ENCODE results near the gene PGLYRP2. TPM values are rescaled to one million over a fixed set of nuclear protein-coding genes. Genes with fewer than 3 reads are reported as not detected.

Gene PGLYRP2
- total and polyA plus RNA-seq, 2 donors (not counting 3 experiments of a cell fraction or from before 2014, with no cell fraction given) = 0.03 to 0.18 TPM

DNA sequence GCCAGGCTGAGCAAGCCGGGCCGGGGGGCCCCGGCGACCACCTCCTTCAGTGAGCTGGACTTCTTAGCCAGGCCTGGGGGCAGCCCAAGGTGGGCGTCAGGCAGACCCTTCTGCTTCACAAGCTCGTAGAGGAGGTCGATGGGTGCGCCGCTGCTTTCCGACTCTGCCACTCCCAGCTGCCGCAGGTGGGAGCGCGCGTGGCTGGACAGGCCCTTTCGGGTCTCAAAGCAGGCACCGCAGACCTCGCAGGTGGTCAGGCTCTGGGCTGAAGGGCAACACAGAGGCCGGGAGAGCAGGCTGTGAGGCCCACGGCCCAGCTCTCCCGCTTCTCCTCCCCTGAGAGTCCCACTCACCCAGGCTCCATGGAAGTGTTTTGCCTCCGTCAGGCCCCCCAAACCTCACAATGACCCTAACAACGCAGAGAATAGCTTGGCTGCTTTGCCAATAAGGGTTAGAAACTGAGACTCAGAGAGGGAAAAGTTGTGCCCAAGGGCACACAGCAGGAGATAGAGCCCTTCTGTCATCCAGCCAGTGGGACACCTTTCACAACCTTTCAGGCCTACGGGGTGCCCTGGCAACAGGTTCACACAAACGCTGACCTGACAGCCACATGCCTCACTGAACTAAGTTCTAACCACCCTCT, 49.4 kb downstream of the PGLYRP2 start:
- H3K4me1 ChIP-seq (ENCODE audit: control insufficient read depth, extremely low read depth, insufficient read depth, low read length) = peaks cover 12% of the 10 kb centered on the region
- TF ChIP-seq FOS (IDR thresholded peaks at IDR 0.05; ENCODE audit: borderline replicate concordance, insufficient read depth, low read length) = no peak
- no peak overlapping the region for H3K4me3 ChIP-seq (replicated peaks in 1 of 3; ENCODE audit: insufficient read depth in 1 of 3, low read depth in 1 of 3, low read length in 3 of 3)
- no peaks in the 10 kb centered on the region for H4K20me1 ChIP-seq (replicated peaks; ENCODE audit: control insufficient read depth, extremely low read depth, insufficient read depth, low read length)
- H3K4me2 ChIP-seq (ENCODE audit: insufficient read depth, low read length) = no peak overlapping the region
- H3K9me3 ChIP-seq (replicated peaks; ENCODE audit: control insufficient read depth, insufficient read depth, low read length) = no peaks in the 10 kb centered on the region
- CTCF ChIA-PET = interaction anchor here (1.4 to 3.6 kb wide), 2 partner anchors 11 to 126 kb away, joined by 4 to 24 read pairs; partner anchors contain the start of gene AKAP8L
- H3K27ac ChIP-seq (ENCODE audit: insufficient read depth, low read depth, low read length) = no peak overlapping the region
- BruUV-seq (replicated peaks) = no TSS peak
- dilution Hi-C loops (cut with MboI; ENCODE audit: extremely low pct_ligation_motif_present, low sequenced_read_pairs) = no loop called here
- no peaks in the 10 kb centered on the region for H3K9me1 ChIP-seq (replicated peaks; ENCODE audit: control insufficient read depth, extremely low read depth, insufficient read depth, low read length)
- no peak overlapping the region for H3K9ac ChIP-seq (replicated peaks; ENCODE audit: extremely low read depth, insufficient read depth, low read length)
- H3K27me3 ChIP-seq (ENCODE audit: control insufficient read depth in 2 of 2, insufficient read depth in 2 of 2, low read length in 2 of 2) = no peaks in the 10 kb centered on the region
- intact Hi-C loops (cut with micrococcal nuclease) = no loop called here
- POLR2A ChIA-PET = no interaction called here
- H2AFZ ChIP-seq (ENCODE audit: low read depth, low read length) = no peak overlapping the region
- H3K36me3 ChIP-seq (ENCODE audit: control insufficient read depth in 2 of 2, extremely low read depth in 1 of 2, insufficient read depth in 2 of 2, low read length in 2 of 2) = peaks cover 5 to 36% of the 10 kb centered on the region in 2 experiments
- DNase-seq (ENCODE audit: low read depth, low spot score) = no peak
- FAIRE-seq = no peak
- H3K79me2 ChIP-seq (ENCODE audit: control insufficient read depth, insufficient read depth, low read length) = peaks cover 46% of the 10 kb centered on the region

DNA sequence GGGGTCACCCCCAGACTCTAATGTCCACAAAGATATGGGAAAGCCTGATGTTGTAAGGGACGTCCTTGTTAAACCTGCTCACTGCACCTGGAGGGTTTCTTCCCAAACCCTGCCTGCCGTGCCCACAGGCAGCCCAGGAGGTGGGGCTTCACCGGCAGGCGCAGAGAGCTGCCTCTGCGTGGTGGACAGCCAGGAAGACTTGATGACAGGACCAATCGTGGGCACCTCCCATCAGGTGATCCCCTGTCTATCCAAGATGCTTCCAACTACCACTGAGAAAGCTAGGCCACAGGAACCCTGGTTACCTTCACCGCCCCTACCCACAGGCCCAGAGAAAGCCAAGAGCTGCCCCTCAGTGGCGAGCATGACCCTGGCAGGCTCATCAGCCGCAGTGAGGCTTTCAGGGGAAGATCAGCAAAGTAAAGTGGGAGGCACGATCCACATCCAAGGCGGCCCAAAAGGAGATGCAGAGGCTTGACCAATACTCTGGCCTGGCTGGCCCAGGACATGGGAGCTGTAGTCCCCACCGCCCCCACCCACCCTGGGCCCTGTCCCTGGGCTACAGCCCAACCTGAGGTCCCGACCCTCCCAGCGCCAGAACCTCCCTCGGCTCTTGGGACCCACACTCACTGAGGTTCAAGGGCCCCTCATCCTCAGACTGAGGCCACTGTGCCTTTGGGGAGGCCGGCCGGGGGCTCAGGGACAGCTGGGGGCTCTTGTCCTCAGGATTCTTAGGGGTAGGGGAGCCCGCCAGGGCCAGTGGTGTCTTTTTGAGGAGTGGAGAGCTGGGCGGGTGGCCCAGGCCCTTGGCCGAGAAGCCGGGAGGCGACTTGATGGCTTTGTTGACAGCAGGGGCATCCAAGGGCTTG, 50.1 kb downstream of the PGLYRP2 start:
- Histone ChIP-seq H3K36me3 (ENCODE audit: control insufficient read depth in 2 of 2, extremely low read depth in 1 of 2, insufficient read depth in 2 of 2, low read length in 2 of 2) (peaks cover 10 to 42% of the 10 kb centered on the region in 2 experiments), H3K27me3 (ENCODE audit: control insufficient read depth in 2 of 2, insufficient read depth in 2 of 2, low read length in 2 of 2) (no peaks in the 10 kb centered on the region), H3K79me2 (ENCODE audit: control insufficient read depth, insufficient read depth, low read length) (peaks cover 46% of the 10 kb centered on the region), H3K9me1 (replicated peaks; ENCODE audit: control insufficient read depth, extremely low read depth, insufficient read depth, low read length) (no peaks in the 10 kb centered on the region), H3K27ac (ENCODE audit: insufficient read depth, low read depth, low read length) (no peak overlapping the region), H4K20me1 (replicated peaks; ENCODE audit: control insufficient read depth, extremely low read depth, insufficient read depth, low read length) (no peaks in the 10 kb centered on the region), H3K4me3 (replicated peaks in 1 of 3; ENCODE audit: insufficient read depth in 1 of 3, low read depth in 1 of 3, low read length in 3 of 3) (no peak overlapping the region), H3K4me1 (ENCODE audit: control insufficient read depth, extremely low read depth, insufficient read depth, low read length) (peaks cover 12% of the 10 kb centered on the region), H3K4me2 (ENCODE audit: insufficient read depth, low read length) (no peak overlapping the region), H3K9me3 (replicated peaks; ENCODE audit: control insufficient read depth, insufficient read depth, low read length) (no peaks in the 10 kb centered on the region), H3K9ac (replicated peaks; ENCODE audit: extremely low read depth, insufficient read depth, low read length) (no peak overlapping the region), H2AFZ (ENCODE audit: low read depth, low read length) (no peak overlapping the region)
- FAIRE-seq = no peak
- DNase-seq (ENCODE audit: low read depth, low spot score) = no peak
- POLR2A ChIA-PET = no interaction called here
- dilution Hi-C loops (cut with MboI; ENCODE audit: extremely low pct_ligation_motif_present, low sequenced_read_pairs) = no loop called here
- CTCF ChIA-PET = interaction anchor here (1.4 to 2.1 kb wide), 2 partner anchors 10 to 127 kb away, joined by 4 to 13 read pairs; partner anchors contain the start of gene AKAP8L
- no TSS peak for BruUV-seq (replicated peaks)
- no peak for TF ChIP-seq POLR2A (IDR thresholded peaks at IDR 0.05; ENCODE audit: low read depth, low read length)
- TF ChIP-seq POLR2AphosphoS5 (IDR thresholded peaks at IDR 0.05; ENCODE audit: insufficient read depth, low read depth, low read length) = no peak
- TF ChIP-seq, protein P1, sequence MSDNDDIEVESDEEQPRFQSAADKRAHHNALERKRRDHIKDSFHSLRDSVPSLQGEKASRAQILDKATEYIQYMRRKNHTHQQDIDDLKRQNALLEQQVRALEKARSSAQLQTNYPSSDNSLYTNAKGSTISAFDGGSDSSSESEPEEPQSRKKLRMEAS (IDR thresholded peaks at IDR 0.05; ENCODE audit: insufficient read depth, insufficient read length) = no peak
- TF ChIP-seq, protein P2, sequence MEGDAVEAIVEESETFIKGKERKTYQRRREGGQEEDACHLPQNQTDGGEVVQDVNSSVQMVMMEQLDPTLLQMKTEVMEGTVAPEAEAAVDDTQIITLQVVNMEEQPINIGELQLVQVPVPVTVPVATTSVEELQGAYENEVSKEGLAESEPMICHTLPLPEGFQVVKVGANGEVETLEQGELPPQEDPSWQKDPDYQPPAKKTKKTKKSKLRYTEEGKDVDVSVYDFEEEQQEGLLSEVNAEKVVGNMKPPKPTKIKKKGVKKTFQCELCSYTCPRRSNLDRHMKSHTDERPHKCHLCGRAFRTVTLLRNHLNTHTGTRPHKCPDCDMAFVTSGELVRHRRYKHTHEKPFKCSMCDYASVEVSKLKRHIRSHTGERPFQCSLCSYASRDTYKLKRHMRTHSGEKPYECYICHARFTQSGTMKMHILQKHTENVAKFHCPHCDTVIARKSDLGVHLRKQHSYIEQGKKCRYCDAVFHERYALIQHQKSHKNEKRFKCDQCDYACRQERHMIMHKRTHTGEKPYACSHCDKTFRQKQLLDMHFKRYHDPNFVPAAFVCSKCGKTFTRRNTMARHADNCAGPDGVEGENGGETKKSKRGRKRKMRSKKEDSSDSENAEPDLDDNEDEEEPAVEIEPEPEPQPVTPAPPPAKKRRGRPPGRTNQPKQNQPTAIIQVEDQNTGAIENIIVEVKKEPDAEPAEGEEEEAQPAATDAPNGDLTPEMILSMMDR (IDR thresholded peaks at IDR 0.05; ENCODE audit: extremely low read depth in 1 of 2, insufficient read depth in 1 of 2, low read depth in 1 of 2, low read length in 2 of 2) = no peak
- no peak for TF ChIP-seq JUN (IDR thresholded peaks at IDR 0.05; ENCODE audit: borderline replicate concordance, insufficient read depth, insufficient read length, low read depth)
- TF ChIP-seq EZH2 (IDR thresholded peaks at IDR 0.05; ENCODE audit: borderline replicate concordance, low read depth, low read length, severe bottlenecking) = no peak
- no peak for TF ChIP-seq MYC (IDR thresholded peaks at IDR 0.05; ENCODE audit: low read depth, low read length)
- no peak for TF ChIP-seq GATA2 (IDR thresholded peaks at IDR 0.05; ENCODE audit: insufficient read depth, insufficient read length, low read depth, low read length)
- no peak for TF ChIP-seq FOS (IDR thresholded peaks at IDR 0.05; ENCODE audit: borderline replicate concordance, insufficient read depth, low read length)
- intact Hi-C loops (cut with micrococcal nuclease) = no loop called here
